HL-60 (cell line): ENCODE measurements around the gene TUBGCP5.

Experiments used
- POLR2AphosphoS5 ChIP-seq: IDR thresholded peaks from 2 replicates; pipeline ENCODE4 v1.6.1; 2012; ENCODE audit warnings: low read depth
- TF ChIP-seq, protein P1 (sequence below): IDR thresholded peaks from one replicate; pipeline ENCODE4 v1.5.1; 2011; ENCODE audit warnings: low read length, control low read depth, inconsistent platforms; ENCODE audit not compliant: insufficient read depth
- TF ChIP-seq, protein P2 (sequence below): IDR thresholded peaks from 2 replicates; pipeline ENCODE4 v1.6.1; 2012; ENCODE audit warnings: low read depth; ENCODE audit not compliant: insufficient replicate concordance

DNA sequence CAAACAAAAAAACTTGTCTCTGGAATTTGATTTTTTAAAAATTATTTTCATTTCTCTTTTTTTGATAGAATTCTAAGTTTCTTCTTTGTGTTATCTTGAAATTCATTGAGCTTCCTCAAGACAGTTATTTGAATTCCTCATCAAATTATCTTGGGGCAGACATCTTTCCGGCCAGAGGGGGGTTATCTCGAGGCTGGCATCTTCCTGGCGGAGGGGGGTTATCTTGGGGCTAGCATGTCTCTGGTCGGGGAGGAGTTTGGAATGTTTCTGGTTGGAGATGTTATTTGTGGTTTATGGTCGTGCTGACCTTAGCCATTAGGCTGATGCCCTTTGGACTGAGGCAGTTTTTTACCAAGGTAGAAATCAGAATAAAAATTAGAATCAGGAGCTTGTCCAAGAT, 15.9 kb upstream of the TUBGCP5 start:
- TF ChIP-seq, protein P1, sequence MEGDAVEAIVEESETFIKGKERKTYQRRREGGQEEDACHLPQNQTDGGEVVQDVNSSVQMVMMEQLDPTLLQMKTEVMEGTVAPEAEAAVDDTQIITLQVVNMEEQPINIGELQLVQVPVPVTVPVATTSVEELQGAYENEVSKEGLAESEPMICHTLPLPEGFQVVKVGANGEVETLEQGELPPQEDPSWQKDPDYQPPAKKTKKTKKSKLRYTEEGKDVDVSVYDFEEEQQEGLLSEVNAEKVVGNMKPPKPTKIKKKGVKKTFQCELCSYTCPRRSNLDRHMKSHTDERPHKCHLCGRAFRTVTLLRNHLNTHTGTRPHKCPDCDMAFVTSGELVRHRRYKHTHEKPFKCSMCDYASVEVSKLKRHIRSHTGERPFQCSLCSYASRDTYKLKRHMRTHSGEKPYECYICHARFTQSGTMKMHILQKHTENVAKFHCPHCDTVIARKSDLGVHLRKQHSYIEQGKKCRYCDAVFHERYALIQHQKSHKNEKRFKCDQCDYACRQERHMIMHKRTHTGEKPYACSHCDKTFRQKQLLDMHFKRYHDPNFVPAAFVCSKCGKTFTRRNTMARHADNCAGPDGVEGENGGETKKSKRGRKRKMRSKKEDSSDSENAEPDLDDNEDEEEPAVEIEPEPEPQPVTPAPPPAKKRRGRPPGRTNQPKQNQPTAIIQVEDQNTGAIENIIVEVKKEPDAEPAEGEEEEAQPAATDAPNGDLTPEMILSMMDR = no peak
- TF ChIP-seq, protein P2, sequence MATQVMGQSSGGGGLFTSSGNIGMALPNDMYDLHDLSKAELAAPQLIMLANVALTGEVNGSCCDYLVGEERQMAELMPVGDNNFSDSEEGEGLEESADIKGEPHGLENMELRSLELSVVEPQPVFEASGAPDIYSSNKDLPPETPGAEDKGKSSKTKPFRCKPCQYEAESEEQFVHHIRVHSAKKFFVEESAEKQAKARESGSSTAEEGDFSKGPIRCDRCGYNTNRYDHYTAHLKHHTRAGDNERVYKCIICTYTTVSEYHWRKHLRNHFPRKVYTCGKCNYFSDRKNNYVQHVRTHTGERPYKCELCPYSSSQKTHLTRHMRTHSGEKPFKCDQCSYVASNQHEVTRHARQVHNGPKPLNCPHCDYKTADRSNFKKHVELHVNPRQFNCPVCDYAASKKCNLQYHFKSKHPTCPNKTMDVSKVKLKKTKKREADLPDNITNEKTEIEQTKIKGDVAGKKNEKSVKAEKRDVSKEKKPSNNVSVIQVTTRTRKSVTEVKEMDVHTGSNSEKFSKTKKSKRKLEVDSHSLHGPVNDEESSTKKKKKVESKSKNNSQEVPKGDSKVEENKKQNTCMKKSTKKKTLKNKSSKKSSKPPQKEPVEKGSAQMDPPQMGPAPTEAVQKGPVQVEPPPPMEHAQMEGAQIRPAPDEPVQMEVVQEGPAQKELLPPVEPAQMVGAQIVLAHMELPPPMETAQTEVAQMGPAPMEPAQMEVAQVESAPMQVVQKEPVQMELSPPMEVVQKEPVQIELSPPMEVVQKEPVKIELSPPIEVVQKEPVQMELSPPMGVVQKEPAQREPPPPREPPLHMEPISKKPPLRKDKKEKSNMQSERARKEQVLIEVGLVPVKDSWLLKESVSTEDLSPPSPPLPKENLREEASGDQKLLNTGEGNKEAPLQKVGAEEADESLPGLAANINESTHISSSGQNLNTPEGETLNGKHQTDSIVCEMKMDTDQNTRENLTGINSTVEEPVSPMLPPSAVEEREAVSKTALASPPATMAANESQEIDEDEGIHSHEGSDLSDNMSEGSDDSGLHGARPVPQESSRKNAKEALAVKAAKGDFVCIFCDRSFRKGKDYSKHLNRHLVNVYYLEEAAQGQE = no peak
- TF ChIP-seq POLR2AphosphoS5 = no peak
